Nephron (organoid): ENCODE measurements around the gene DRICH1.

Experiments used
- H3K27ac Mint-ChIP-seq, 3 experiments: 2 replicates each; pipeline ENCODE4 v1.8.0; 2020; ENCODE audit warnings: mixed read lengths in 3 of 3, mild to moderate bottlenecking in 2 of 3, moderate library complexity in 1 of 3
- H3K27me3 Mint-ChIP-seq: 2 replicates; pipeline ENCODE4 v1.8.0; 2021; ENCODE audit warnings: low read depth, mild to moderate bottlenecking, moderate library complexity, mixed read lengths
- H3K36me3 Mint-ChIP-seq: 2 replicates; pipeline ENCODE4 v1.8.0; 2020; ENCODE audit warnings: low read depth, mixed read lengths
- H3K4me1 Mint-ChIP-seq: 2 replicates; pipeline ENCODE4 v1.8.0; 2020; ENCODE audit warnings: mixed read lengths
- H3K4me3 Mint-ChIP-seq, 3 experiments: 2 replicates each; pipeline ENCODE4 v1.8.0; 2020; ENCODE audit warnings: mild to moderate bottlenecking in 3 of 3, mixed read lengths in 3 of 3, moderate library complexity in 2 of 3
- H3K9me3 Mint-ChIP-seq: 2 replicates; pipeline ENCODE4 v1.8.0; 2020; ENCODE audit warnings: mixed read lengths
- CTCF ChIP-seq, 3 experiments: fragments of 200-600 bp; sonication (generic); IDR thresholded peaks; one replicate each; pipeline ENCODE4 v1.5.0; 2021; ENCODE audit warnings: antibody characterized with exemption in 3 of 3; ENCODE audit not compliant: unreplicated experiment in 3 of 3

The DRICH1 gene

GRCh38 chr22:23566705-23567475 is 65.2 kb downstream of the DRICH1 start:
- H3K27ac Mint-ChIP-seq = peak overlapping the region; percentile 9 to 86 (median 81)
- peaks cover 10% of the 10 kb centered on the region for H3K4me1 Mint-ChIP-seq
- H3K4me3 Mint-ChIP-seq = peak overlapping the region; percentile 82 to 87 (median 83)
- no peaks in the 10 kb centered on the region for H3K36me3 Mint-ChIP-seq
- peaks cover 14% of the 10 kb centered on the region for H3K27me3 Mint-ChIP-seq
- no peak for TF ChIP-seq CTCF (IDR thresholded peaks at IDR 0.05; ENCODE audit: unreplicated experiment in 3 of 3)
- H3K9me3 Mint-ChIP-seq = peaks cover 1% of the 10 kb centered on the region

GRCh38 chr22:23565915-23566704 is 66.0 kb downstream of the DRICH1 start:
- TF ChIP-seq CTCF (IDR thresholded peaks at IDR 0.05; ENCODE audit: unreplicated experiment in 3 of 3) = no peak
- Mint-ChIP-seq H3K36me3 (no peaks in the 10 kb centered on the region), H3K4me1 (peaks cover 10% of the 10 kb centered on the region), H3K27ac (peak overlapping the region; percentile 66 to 89 (median 86)), H3K9me3 (no peaks in the 10 kb centered on the region), H3K4me3 (peak overlapping the region; percentile 87 to 89 (median 87)), H3K27me3 (peaks cover 7% of the 10 kb centered on the region)

GRCh38 chr22:23565305-23565914 is 66.7 kb downstream of the DRICH1 start:
- no peaks in the 10 kb centered on the region for H3K36me3 Mint-ChIP-seq
- peaks cover 7% of the 10 kb centered on the region for H3K27me3 Mint-ChIP-seq
- H3K4me1 Mint-ChIP-seq = peaks cover 10% of the 10 kb centered on the region
- no peaks in the 10 kb centered on the region for H3K9me3 Mint-ChIP-seq
- H3K27ac Mint-ChIP-seq = peak overlapping the region; percentile 66 to 89 (median 86)
- no peak for TF ChIP-seq CTCF (IDR thresholded peaks at IDR 0.05; ENCODE audit: unreplicated experiment in 3 of 3)
- H3K4me3 Mint-ChIP-seq = peak overlapping the region; percentile 87 to 89 (median 87)

GRCh38 chr22:23564276-23564675 is 67.8 kb downstream of the DRICH1 start:
- peaks cover 10% of the 10 kb centered on the region for H3K4me1 Mint-ChIP-seq

GRCh38 chr22:23563111-23563510 is 69.0 kb downstream of the DRICH1 start:
- Mint-ChIP-seq H3K9me3 (no peaks in the 10 kb centered on the region), H3K36me3 (no peaks in the 10 kb centered on the region), H3K27ac (no peak overlapping the region), H3K4me3 (no peak overlapping the region), H3K27me3 (peaks cover 7% of the 10 kb centered on the region), H3K4me1 (peaks cover 10% of the 10 kb centered on the region)
- no peak for TF ChIP-seq CTCF (IDR thresholded peaks at IDR 0.05; ENCODE audit: unreplicated experiment in 3 of 3)

More at GRCh38 chr22:23564276-23564675, 67.8 kb downstream of the DRICH1 start:
- Mint-ChIP-seq H3K27me3 (peaks cover 7% of the 10 kb centered on the region), H3K36me3 (no peaks in the 10 kb centered on the region), H3K9me3 (no peaks in the 10 kb centered on the region), H3K4me3 (peak overlapping the region; percentile 15 to 66 (median 25)), H3K27ac (peak overlapping the region in 1 of 3 experiments; percentile 27)
- no peak for TF ChIP-seq CTCF (IDR thresholded peaks at IDR 0.05; ENCODE audit: unreplicated experiment in 3 of 3)
